ENCODE results near the gene SMIM14. TPM values are rescaled to one million over a fixed set of nuclear protein-coding genes. Genes with fewer than 3 reads are reported as not detected.
A peak's percentile ranks its signal among the peaks of the same experiment; 100 is the strongest.
"Not testable (repeated sequence)": the region's sequence is repeated elsewhere in the genome, so short reads cannot be mapped to it uniquely, and the experiment has no call there.

Gene SMIM14
- total RNA-seq, 1 donor from 2014 or later = 39.9 TPM

GRCh38 chr4:39642885-39643552, 4.4 kb upstream of the SMIM14 start:
- no peak for ATAC-seq

GRCh38 chr4:39641451-39641850, 2.8 kb upstream of the SMIM14 start:
- no peak for ATAC-seq

GRCh38 chr4:39637586-39638353, 895 bp downstream of the SMIM14 start:
- peak; percentile 1 for ATAC-seq

- ATAC-seq = no peak
Measured at GRCh38 chr4:39637221-39637585, 1.5 kb downstream of the SMIM14 start.

- no peak for ATAC-seq
Measured at GRCh38 chr4:39636531-39637184, 2.0 kb downstream of the SMIM14 start.

- ATAC-seq = peak; percentile 21
Measured at GRCh38 chr4:39635023-39635422, 3.6 kb downstream of the SMIM14 start.

- ATAC-seq = no peak
Measured at GRCh38 chr4:39631700-39632079, 7.0 kb downstream of the SMIM14 start.

- ATAC-seq = no peak
Measured at GRCh38 chr4:39627413-39627812, 11.3 kb downstream of the SMIM14 start.

- peak; percentile 42 for ATAC-seq
Measured at GRCh38 chr4:39626913-39627312, 11.8 kb downstream of the SMIM14 start.

- ATAC-seq = peak; percentile 34
Measured at GRCh38 chr4:39626261-39626660, 12.4 kb downstream of the SMIM14 start.

GRCh38 chr4:39621582-39621981, 17.1 kb downstream of the SMIM14 start:
- ATAC-seq = peak; percentile 70

GRCh38 chr4:39620551-39621313, 17.9 kb downstream of the SMIM14 start:
- ATAC-seq = no peak

GRCh38 chr4:39617534-39617933, 21.1 kb downstream of the SMIM14 start:
- ATAC-seq = no peak

- no peak for ATAC-seq
Measured at GRCh38 chr4:39616651-39617050, 22.0 kb downstream of the SMIM14 start.

- ATAC-seq = not testable (repeated sequence)
Measured at GRCh38 chr4:39616112-39616511, 22.6 kb downstream of the SMIM14 start.

- peak; percentile 63 for ATAC-seq
Measured at GRCh38 chr4:39614487-39615162, 24.0 kb downstream of the SMIM14 start.

GRCh38 chr4:39613093-39613656, 25.5 kb downstream of the SMIM14 start:
- no peak for ATAC-seq

GRCh38 chr4:39609454-39609931, 29.2 kb downstream of the SMIM14 start:
- ATAC-seq = peak; percentile 46

- no peak for ATAC-seq
Measured at GRCh38 chr4:39608451-39608850, 30.2 kb downstream of the SMIM14 start.

- no peak for ATAC-seq
Measured at GRCh38 chr4:39606747-39607146, 31.9 kb downstream of the SMIM14 start.

- ATAC-seq = no peak
Measured at GRCh38 chr4:39597695-39598381, 40.8 kb downstream of the SMIM14 start.
